ENCODE data around the gene USP32.
"Not testable (repeated sequence)": the region's sequence is repeated elsewhere in the genome, so short reads cannot be mapped to it uniquely, and the experiment has no call there.

Gene USP32

GRCh38 chr17:60421273-60422161 lies 29.6 kb upstream of the USP32 start:
- H3K9me3 Mint-ChIP-seq, result no peaks in the 10 kb centered on the region
- H3K4me3 Mint-ChIP-seq, result peak overlapping the region; percentile 77 to 83

GRCh38 chr17:60419875-60420274 lies 27.9 kb upstream of the USP32 start:
- not testable (repeated sequence) for H3K36me3 Mint-ChIP-seq (ENCODE audit: insufficient read depth); ATAC-seq (replicated peaks); H3K9me3 Mint-ChIP-seq; H3K27ac Mint-ChIP-seq; H3K4me3 Mint-ChIP-seq; DNase-seq; H3K4me1 Mint-ChIP-seq (ENCODE audit: low read depth in 2 of 2)
- peaks cover 0 to 14% of the 10 kb centered on the region in 2 donors for H3K27me3 Mint-ChIP-seq

More at GRCh38 chr17:60421273-60422161, 29.6 kb upstream of the USP32 start:
- H3K4me1 Mint-ChIP-seq (ENCODE audit: low read depth in 2 of 2), result peaks cover 4 to 8% of the 10 kb centered on the region in 2 donors
- no peaks in the 10 kb centered on the region for H3K36me3 Mint-ChIP-seq (ENCODE audit: insufficient read depth)
- peak; percentile 94 for ATAC-seq (replicated peaks)
- H3K27ac Mint-ChIP-seq, result peak overlapping the region; percentile 85 to 92
- DNase-seq, result peak; percentile 63 to 77 (median 67)
- H3K27me3 Mint-ChIP-seq, result no peaks in the 10 kb centered on the region

- DNase-seq; H3K27ac Mint-ChIP-seq; H3K4me3 Mint-ChIP-seq; H3K36me3 Mint-ChIP-seq (ENCODE audit: insufficient read depth); H3K9me3 Mint-ChIP-seq; ATAC-seq (replicated peaks); H3K4me1 Mint-ChIP-seq (ENCODE audit: low read depth in 2 of 2): not testable (repeated sequence)
- H3K27me3 Mint-ChIP-seq, result peaks cover 0 to 14% of the 10 kb centered on the region in 2 donors
These were observed 27.1 kb upstream of the USP32 start for GRCh38 chr17:60419003-60419402.

GRCh38 chr17:60416368-60416925 lies 24.5 kb upstream of the USP32 start:
- peaks cover 0 to 26% of the 10 kb centered on the region in 2 donors for H3K27me3 Mint-ChIP-seq
- no peaks in the 10 kb centered on the region for H3K36me3 Mint-ChIP-seq (ENCODE audit: insufficient read depth)

GRCh38 chr17:60415146-60415545 lies 23.2 kb upstream of the USP32 start:
- no peaks in the 10 kb centered on the region for H3K9me3 Mint-ChIP-seq
- no peaks in the 10 kb centered on the region for H3K4me1 Mint-ChIP-seq (ENCODE audit: low read depth in 2 of 2)
- DNase-seq, result no peak
- H3K36me3 Mint-ChIP-seq (ENCODE audit: insufficient read depth), result no peaks in the 10 kb centered on the region
- H3K27me3 Mint-ChIP-seq, result peaks cover 0 to 28% of the 10 kb centered on the region in 2 donors
- H3K27ac Mint-ChIP-seq, result no peak overlapping the region
- no peak overlapping the region for H3K4me3 Mint-ChIP-seq
- no peak for ATAC-seq (replicated peaks)

More at GRCh38 chr17:60416368-60416925, 24.5 kb upstream of the USP32 start:
- DNase-seq (no peak), ATAC-seq (replicated peaks) (no peak)
- Mint-ChIP-seq H3K4me1 (ENCODE audit: low read depth in 2 of 2) (peaks cover 4% of the 10 kb centered on the region in 2 donors), H3K27ac (no peak overlapping the region), H3K4me3 (no peak overlapping the region), H3K9me3 (no peaks in the 10 kb centered on the region)

GRCh38 chr17:60412701-60413100 lies 20.8 kb upstream of the USP32 start:
- no peak overlapping the region for H3K4me3 Mint-ChIP-seq
- no peak for ATAC-seq (replicated peaks)
- no peaks in the 10 kb centered on the region for H3K36me3 Mint-ChIP-seq (ENCODE audit: insufficient read depth)
- no peak overlapping the region for H3K27ac Mint-ChIP-seq
- no peaks in the 10 kb centered on the region for H3K4me1 Mint-ChIP-seq (ENCODE audit: low read depth in 2 of 2)
- H3K9me3 Mint-ChIP-seq, result no peaks in the 10 kb centered on the region
- peaks cover 0 to 44% of the 10 kb centered on the region in 2 donors for H3K27me3 Mint-ChIP-seq
- DNase-seq, result no peak

- Mint-ChIP-seq H3K27me3 (peaks cover 8 to 44% of the 10 kb centered on the region in 2 donors), H3K27ac (no peak overlapping the region), H3K36me3 (ENCODE audit: insufficient read depth) (no peaks in the 10 kb centered on the region), H3K9me3 (no peaks in the 10 kb centered on the region), H3K4me3 (no peak overlapping the region), H3K4me1 (ENCODE audit: low read depth in 2 of 2) (no peaks in the 10 kb centered on the region)
- DNase-seq, result no peak
- ATAC-seq (replicated peaks), result no peak
These were observed 18.1 kb upstream of the USP32 start for GRCh38 chr17:60410001-60410400.

GRCh38 chr17:60406887-60407286 lies 15.0 kb upstream of the USP32 start:
- Mint-ChIP-seq H3K27me3 (peaks cover 8 to 32% of the 10 kb centered on the region in 2 donors), H3K4me3 (no peak overlapping the region), H3K4me1 (ENCODE audit: low read depth in 2 of 2) (no peaks in the 10 kb centered on the region), H3K27ac (no peak overlapping the region), H3K9me3 (no peaks in the 10 kb centered on the region), H3K36me3 (ENCODE audit: insufficient read depth) (peaks cover 3% of the 10 kb centered on the region)
- ATAC-seq (replicated peaks) (no peak), DNase-seq (no peak)

- H3K4me1 Mint-ChIP-seq (ENCODE audit: low read depth in 2 of 2), result peaks cover 0 to 5% of the 10 kb centered on the region in 2 donors
- H3K4me3 Mint-ChIP-seq, result no peak overlapping the region
- DNase-seq, result no peak
- H3K36me3 Mint-ChIP-seq (ENCODE audit: insufficient read depth), result peaks cover 8% of the 10 kb centered on the region
- no peak overlapping the region for H3K27ac Mint-ChIP-seq
- peaks cover 8 to 18% of the 10 kb centered on the region in 2 donors for H3K27me3 Mint-ChIP-seq
- H3K9me3 Mint-ChIP-seq, result no peaks in the 10 kb centered on the region
- no peak for ATAC-seq (replicated peaks)
These were observed 12.0 kb upstream of the USP32 start for GRCh38 chr17:60403962-60404361.

DNA sequence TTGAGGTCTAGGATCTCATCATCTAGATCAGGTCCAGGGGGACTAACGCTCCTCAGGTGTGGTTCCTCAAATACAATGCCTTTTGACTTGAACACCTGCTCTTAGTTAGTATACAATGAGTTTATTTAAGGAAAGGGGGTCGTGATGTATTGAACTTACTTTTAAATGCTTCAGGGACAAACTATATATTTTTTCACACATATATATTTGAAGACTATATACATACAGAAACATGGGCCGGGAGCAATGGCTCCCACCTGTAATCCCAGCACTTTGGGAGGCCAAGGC lies 11.5 kb upstream of the USP32 start:
- ATAC-seq (replicated peaks), result no peak
- no peak for DNase-seq
- Mint-ChIP-seq H3K27me3 (peaks cover 8 to 14% of the 10 kb centered on the region in 2 donors), H3K36me3 (ENCODE audit: insufficient read depth) (peaks cover 8% of the 10 kb centered on the region), H3K4me3 (no peak overlapping the region), H3K27ac (no peak overlapping the region), H3K4me1 (ENCODE audit: low read depth in 2 of 2) (peaks cover 0 to 5% of the 10 kb centered on the region in 2 donors), H3K9me3 (no peaks in the 10 kb centered on the region)

DNA sequence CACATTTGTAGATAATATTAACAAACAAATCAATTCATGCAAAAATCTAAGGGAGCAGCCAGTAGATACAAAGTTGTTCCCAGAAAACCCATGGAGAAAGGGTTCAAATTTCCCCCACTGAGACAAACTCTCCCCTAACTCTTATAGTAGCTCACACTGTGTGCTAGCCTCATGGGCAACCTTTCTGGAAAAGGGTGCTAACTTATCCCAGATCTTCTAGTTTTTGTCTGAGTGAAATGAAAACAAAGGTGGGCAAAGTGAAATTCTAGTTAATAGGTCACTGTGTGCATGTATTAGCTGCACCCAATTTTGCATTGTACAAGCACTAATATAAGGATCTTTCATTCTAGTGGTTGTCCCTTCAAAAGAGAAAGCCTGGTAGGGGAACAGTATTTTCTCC lies 9.9 kb upstream of the USP32 start:
- Mint-ChIP-seq H3K27ac (no peak overlapping the region), H3K9me3 (no peaks in the 10 kb centered on the region), H3K36me3 (ENCODE audit: insufficient read depth) (peaks cover 8% of the 10 kb centered on the region), H3K4me1 (ENCODE audit: low read depth in 2 of 2) (peaks cover 0 to 5% of the 10 kb centered on the region in 2 donors), H3K27me3 (peaks cover 4 to 6% of the 10 kb centered on the region in 2 donors), H3K4me3 (no peak overlapping the region)
- DNase-seq, result no peak
- ATAC-seq (replicated peaks), result no peak

- Mint-ChIP-seq H3K27me3 (no peaks in the 10 kb centered on the region), H3K36me3 (ENCODE audit: insufficient read depth) (peaks cover 5% of the 10 kb centered on the region), H3K4me3 (no peak overlapping the region), H3K4me1 (ENCODE audit: low read depth in 2 of 2) (peaks cover 0 to 5% of the 10 kb centered on the region in 2 donors), H3K9me3 (no peaks in the 10 kb centered on the region), H3K27ac (no peak overlapping the region)
- ATAC-seq (replicated peaks) (peak; percentile 69), DNase-seq (no peak)
These were observed 6.5 kb upstream of the USP32 start for GRCh38 chr17:60398227-60398959.

DNA sequence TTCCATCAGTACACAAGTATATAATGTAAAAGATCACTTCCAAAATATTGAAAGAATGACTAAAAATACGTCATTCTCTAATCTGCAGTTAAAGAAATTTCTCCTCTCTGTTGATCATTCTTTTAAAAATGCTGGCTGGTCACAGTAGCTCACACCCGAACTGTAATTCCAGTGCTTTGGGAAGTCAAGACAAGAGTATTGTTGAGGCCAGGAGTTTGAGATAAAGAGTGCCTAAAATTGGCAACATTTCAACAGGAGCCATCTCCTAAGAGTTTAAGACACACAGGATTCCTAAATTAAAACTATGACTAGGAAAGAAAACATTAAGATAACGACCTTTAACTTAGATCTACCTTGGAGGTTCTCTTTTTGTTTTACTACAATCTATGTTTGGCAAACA lies 4.5 kb upstream of the USP32 start:
- no peak overlapping the region for H3K27ac Mint-ChIP-seq
- peaks cover 8 to 14% of the 10 kb centered on the region in 2 donors for H3K4me1 Mint-ChIP-seq (ENCODE audit: low read depth in 2 of 2)
- DNase-seq, result no peak
- H3K36me3 Mint-ChIP-seq (ENCODE audit: insufficient read depth), result peaks cover 18% of the 10 kb centered on the region
- ATAC-seq (replicated peaks), result no peak
- no peak overlapping the region for H3K4me3 Mint-ChIP-seq
- no peaks in the 10 kb centered on the region for H3K27me3 Mint-ChIP-seq
- H3K9me3 Mint-ChIP-seq, result no peaks in the 10 kb centered on the region
